Right lobe of liver (tissue), 6 donors: ENCODE data around the gene ZNF582. TPM values are rescaled to one million over a fixed set of nuclear protein-coding genes. Genes with fewer than 3 reads are reported as not detected.

Experiments
- ATAC-seq, 4 donors: fragments of 200-7000 bp; cut with Tn5 transposase; one replicate each; pipeline ENCODE4 v1.9.1; 2020; ENCODE audit warnings: mild to moderate bottlenecking in 4 of 4, moderate library complexity in 4 of 4
- DNase-seq, 3 donors: peaks; one replicate each; pipeline ENCODE4 v3.0.0-alpha.2; 2020
- H3K27ac ChIP-seq, 3 donors: fragments of 200-600 bp; one replicate each; pipeline ENCODE4 v1.8.0; 2022
- H3K27me3 ChIP-seq, 2 donors: fragments of 200-600 bp; one replicate each; pipeline ENCODE4 v1.8.0; 2022
- H3K36me3 ChIP-seq, 4 donors: fragments of 200-600 bp; sonication (generic) in 1 of 4; one replicate each; pipeline versions ENCODE4 v1.5.1 to v1.8.0; 2017 to 2022; ENCODE audit warnings: control low read depth in 1 of 4
- H3K4me1 ChIP-seq, 4 donors: fragments of 200-600 bp; sonication (generic) in 1 of 4; one replicate each; pipeline versions ENCODE4 v1.5.1 to v1.8.0; 2017 to 2022; ENCODE audit warnings: control low read depth in 1 of 4
- H3K4me3 ChIP-seq, 3 donors: fragments of 200-600 bp; one replicate each; pipeline ENCODE4 v1.8.0; 2022
- H3K9me3 ChIP-seq, 4 donors: fragments of 200-600 bp; sonication (generic) in 1 of 4; one replicate each; pipeline versions ENCODE4 v1.5.1 to v1.8.0; 2017 to 2022; ENCODE audit warnings: control low read depth in 1 of 4
- POLR2A ChIP-seq: fragments of 450-650 bp; IDR thresholded peaks from one replicate; pipeline ENCODE4 v1.6.1; 2017; ENCODE audit warnings: antibody characterized with exemption, mild to moderate bottlenecking
- WGBS: methylation state at CpG from one replicate; pipeline ENCODE4 v1.1.6; 2018; ENCODE audit warnings: low coverage, low lambda C conversion rate; ENCODE audit not compliant: insufficient coverage; ENCODE audit errors: missing lambda C conversion rate; 5-methylcytosine and 5-hydroxymethylcytosine counted together
- intact Hi-C, 2 donors: fragments of 100-400 bp; cut with DNase I; formaldehyde crosslinking; loops; one replicate each; pipeline versions ENCODE4 v1.11.2 to v1.14.1; 2022
- long read RNA-seq: library from polyadenylated mRNA; unstranded; transcript quantifications from one replicate; pipeline ENCODE4 v2.0.0, GENCODE V29; 2019
- total RNA-seq, 6 experiments: library from RNA; depleted of rRNA in 2 of 6; stranded (reverse); fragments of >200 nt in 2 of 6; fragmentation: NEBNext Ultra II Directional in 3 of 6; extraction: Animal tissue kit (Norgen Biotek cat#: 25700) in 3 of 6; gene quantifications; one replicate each; pipeline versions ENCODE4 v1.1.0 to v1.2.4, GENCODE V29; 2016 to 2023
- TF ChIP-seq, protein P1 (sequence below), 4 donors: fragments of 200-600 bp in 3 of 4; fragments of 450-650 bp in 1 of 4; IDR thresholded peaks; one replicate each; pipeline versions ENCODE4 v1.5.1 to v1.8.0; 2016 to 2022; ENCODE audit warnings: antibody characterized with exemption in 4 of 4, mild to moderate bottlenecking in 2 of 4
- donor health status: DM: no; HTN: yes; CAD: no.
- donor health status: DM: no; HTN: no; CAD: no.
- donor health status: DM: no; HTN: no; CAD: no.
- donor health status: DM: no; HTN: yes; CAD: no.
- donor health status: DM: no; HTN: yes; CAD: no.

Gene ZNF582
- total RNA-seq: 1 to 10 TPM in 4 of 6 experiments, under 1 TPM in 2; 0.80 to 2.8 (median 1.5) TPM
- long read RNA-seq: 0 reads

DNA sequence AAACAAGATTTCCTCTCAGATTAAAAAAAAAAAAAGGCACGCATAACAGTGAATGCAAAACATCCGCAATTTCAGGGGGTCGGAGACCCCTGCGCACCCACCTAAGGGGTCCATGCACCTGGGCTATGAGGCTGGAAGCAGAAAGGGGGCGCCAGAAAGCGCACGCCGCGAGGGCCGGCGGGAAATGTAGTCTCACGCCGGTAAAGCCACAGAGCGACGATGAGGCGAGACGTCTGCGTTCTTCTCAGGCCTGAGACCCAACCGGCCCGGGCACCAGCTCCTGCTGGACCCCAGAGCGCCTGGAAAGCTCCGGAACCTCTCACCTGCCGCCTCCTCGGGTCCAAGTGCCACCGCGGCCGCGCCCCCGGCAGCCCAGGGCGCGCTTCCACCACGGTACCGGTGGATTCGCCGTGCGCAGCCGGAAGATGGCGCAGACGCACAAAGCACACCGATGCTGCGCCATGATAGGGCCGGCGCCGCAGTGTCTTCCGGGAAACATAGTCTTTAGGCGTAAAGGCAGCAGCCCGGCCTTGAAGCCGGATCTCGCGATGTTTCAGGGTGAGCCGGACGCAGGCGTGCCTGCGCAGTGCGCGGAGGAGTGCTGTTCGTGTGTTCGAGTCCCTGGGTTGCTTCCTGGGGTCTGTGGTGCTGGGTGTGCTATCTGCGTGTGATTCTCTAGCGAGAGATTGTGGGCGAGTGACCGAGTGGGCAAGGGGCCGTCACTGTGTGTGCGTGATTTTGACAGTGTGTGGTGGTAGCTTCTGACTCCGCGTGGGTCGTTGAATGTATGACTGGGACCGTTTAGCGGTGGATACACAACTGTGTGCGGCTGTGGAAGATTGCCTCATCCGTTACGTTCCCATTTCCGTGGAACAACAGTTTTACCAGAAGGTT, at the start of gene ZNF582:
ZNF582 (minus strand) TSS at position 416 of the 894 bp plus-strand sequence. CDS start 1,782 bp downstream, outside the sequence.
- H3K27ac ChIP-seq: peak within 1 kb of the TSS; percentile 39 to 77 (median 72)
- H3K27me3 ChIP-seq: no peaks in the 10 kb centered on the region
- 6% methylated on average over 19 of the region's 73 CpGs for WGBS
- peak; percentile 45 for TF ChIP-seq POLR2A
- TF ChIP-seq, protein P1, sequence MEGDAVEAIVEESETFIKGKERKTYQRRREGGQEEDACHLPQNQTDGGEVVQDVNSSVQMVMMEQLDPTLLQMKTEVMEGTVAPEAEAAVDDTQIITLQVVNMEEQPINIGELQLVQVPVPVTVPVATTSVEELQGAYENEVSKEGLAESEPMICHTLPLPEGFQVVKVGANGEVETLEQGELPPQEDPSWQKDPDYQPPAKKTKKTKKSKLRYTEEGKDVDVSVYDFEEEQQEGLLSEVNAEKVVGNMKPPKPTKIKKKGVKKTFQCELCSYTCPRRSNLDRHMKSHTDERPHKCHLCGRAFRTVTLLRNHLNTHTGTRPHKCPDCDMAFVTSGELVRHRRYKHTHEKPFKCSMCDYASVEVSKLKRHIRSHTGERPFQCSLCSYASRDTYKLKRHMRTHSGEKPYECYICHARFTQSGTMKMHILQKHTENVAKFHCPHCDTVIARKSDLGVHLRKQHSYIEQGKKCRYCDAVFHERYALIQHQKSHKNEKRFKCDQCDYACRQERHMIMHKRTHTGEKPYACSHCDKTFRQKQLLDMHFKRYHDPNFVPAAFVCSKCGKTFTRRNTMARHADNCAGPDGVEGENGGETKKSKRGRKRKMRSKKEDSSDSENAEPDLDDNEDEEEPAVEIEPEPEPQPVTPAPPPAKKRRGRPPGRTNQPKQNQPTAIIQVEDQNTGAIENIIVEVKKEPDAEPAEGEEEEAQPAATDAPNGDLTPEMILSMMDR (IDR thresholded peaks at IDR 0.05): peak; percentile 50 to 66 (median 62)
- peaks cover 0 to 4% (median 0%) of the 10 kb centered on the region in 4 donors for H3K4me1 ChIP-seq
- DNase-seq: peak; percentile 95 to 98 (median 95)
- peaks cover 0 to 9% (median 0%) of the 10 kb centered on the region in 4 donors for H3K9me3 ChIP-seq
- no peaks in the 10 kb centered on the region for H3K36me3 ChIP-seq
- H3K4me3 ChIP-seq: peak within 1 kb of the TSS; percentile 56 to 66 (median 64)
- peak; percentile 96 to 99 (median 99) for ATAC-seq
- intact Hi-C loops: no loop called here

DNA sequence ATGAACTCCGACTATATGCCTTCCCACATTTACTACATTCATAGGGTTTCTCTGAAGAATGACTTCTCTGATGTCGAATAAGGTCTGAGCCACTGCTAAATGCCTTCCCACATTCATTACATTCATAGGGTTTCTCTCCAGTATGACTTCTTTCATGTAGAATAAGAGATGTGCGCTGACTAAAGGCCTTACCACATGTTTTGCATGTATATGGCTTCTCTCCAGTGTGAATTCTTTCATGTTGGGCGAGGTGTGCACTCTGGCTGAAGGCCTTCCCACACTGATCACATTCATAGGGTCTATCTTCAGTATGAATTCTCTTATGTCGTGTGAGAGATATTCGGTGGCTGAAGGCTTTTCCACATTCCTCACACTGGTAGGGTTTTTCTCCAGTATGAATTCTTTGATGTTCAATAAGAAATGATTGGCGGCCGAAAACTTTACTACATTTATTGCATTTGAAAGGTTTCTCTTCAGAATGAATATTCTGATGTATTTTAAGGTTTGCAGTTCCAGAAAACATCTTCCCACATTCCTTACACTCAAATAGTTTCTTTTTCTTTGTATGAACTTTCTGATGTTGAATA, 48.0 kb upstream of the ZNF582 start:
- TF ChIP-seq POLR2A: no peak
- TF ChIP-seq, protein P1 (IDR thresholded peaks at IDR 0.05): no peak
- H3K4me1 ChIP-seq: no peaks in the 10 kb centered on the region
- no peak overlapping the region for H3K27ac ChIP-seq
- H3K36me3 ChIP-seq: no peaks in the 10 kb centered on the region
- H3K27me3 ChIP-seq: no peaks in the 10 kb centered on the region
- ATAC-seq: no peak
- intact Hi-C loops: no loop called here
- 94% methylated on average over 8 of the region's 8 CpGs for WGBS
- DNase-seq: no peak
- peaks cover 0 to 51% (median 10%) of the 10 kb centered on the region in 4 donors for H3K9me3 ChIP-seq
- H3K4me3 ChIP-seq: no peak overlapping the region

DNA sequence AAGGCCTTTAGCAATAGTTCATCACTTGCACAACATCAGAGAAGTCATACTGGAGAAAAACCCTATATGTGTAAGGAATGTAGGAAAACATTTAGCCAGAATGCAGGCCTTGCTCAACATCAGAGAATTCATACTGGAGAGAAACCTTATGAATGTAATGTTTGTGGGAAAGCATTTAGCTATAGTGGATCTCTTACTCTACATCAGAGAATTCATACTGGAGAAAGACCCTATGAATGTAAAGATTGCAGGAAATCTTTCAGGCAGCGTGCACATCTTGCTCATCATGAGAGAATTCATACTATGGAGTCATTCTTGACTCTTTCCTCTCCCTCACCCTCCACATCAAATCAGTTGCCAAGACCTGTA, 30.6 kb upstream of the ZNF582 start:
- intact Hi-C loops: no loop called here
- 60% methylated on average over 1 of the region's 1 CpG for WGBS
- TF ChIP-seq, protein P1 (IDR thresholded peaks at IDR 0.05): no peak
- no peak for TF ChIP-seq POLR2A
- H3K4me3 ChIP-seq: no peak overlapping the region
- no peak for ATAC-seq
- H3K27ac ChIP-seq: no peak overlapping the region
- no peak for DNase-seq
- no peaks in the 10 kb centered on the region for H3K4me1 ChIP-seq
- H3K27me3 ChIP-seq: no peaks in the 10 kb centered on the region
- H3K36me3 ChIP-seq: peaks cover 0 to 20% (median 0%) of the 10 kb centered on the region in 4 donors
- H3K9me3 ChIP-seq: peaks cover 0 to 91% (median 60%) of the 10 kb centered on the region in 4 donors

DNA sequence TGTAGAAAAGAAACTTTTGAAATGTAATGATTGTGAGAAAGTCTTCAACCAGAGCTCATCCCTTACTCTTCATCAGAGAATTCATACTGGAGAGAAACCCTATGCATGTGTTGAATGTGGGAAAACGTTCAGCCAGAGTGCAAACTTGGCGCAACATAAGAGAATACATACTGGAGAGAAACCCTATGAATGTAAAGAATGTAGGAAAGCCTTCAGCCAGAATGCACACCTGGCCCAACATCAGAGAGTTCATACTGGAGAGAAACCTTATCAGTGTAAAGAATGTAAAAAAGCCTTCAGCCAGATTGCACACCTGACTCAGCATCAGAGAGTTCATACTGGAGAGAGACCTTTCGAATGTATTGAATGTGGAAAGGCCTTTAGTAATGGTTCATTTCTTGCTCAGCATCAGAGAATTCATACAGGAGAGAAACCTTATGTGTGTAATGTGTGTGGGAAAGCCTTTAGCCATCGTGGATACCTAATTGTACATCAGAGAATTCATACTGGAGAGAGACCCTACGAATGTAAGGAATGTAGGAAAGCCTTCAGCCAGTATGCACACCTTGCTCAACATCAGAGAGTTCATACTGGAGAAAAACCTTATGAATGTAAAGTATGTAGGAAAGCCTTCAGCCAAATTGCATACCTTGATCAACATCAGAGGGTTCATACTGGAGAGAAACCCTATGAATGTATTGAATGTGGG, 30.1 kb upstream of the ZNF582 start:
- H3K27ac ChIP-seq: no peak overlapping the region
- no peak overlapping the region for H3K4me3 ChIP-seq
- no peaks in the 10 kb centered on the region for H3K4me1 ChIP-seq
- WGBS: 94% methylated on average over 5 of the region's 5 CpGs
- TF ChIP-seq POLR2A: no peak
- TF ChIP-seq, protein P1 (IDR thresholded peaks at IDR 0.05): no peak
- ATAC-seq: no peak
- intact Hi-C loops: no loop called here
- peaks cover 0 to 20% (median 0%) of the 10 kb centered on the region in 4 donors for H3K36me3 ChIP-seq
- no peaks in the 10 kb centered on the region for H3K27me3 ChIP-seq
- DNase-seq: no peak
- peaks cover 0 to 93% (median 64%) of the 10 kb centered on the region in 4 donors for H3K9me3 ChIP-seq
